Liver (tissue), 9 donors: ENCODE results near the gene STYX. TPM values are rescaled to one million over a fixed set of nuclear protein-coding genes. Genes with fewer than 3 reads are reported as not detected.
A peak's percentile ranks its signal among the peaks of the same experiment; 100 is the strongest.

Experiments used
- DNase-seq: peaks from one replicate; pipeline ENCODE4 v3.0.0-alpha.2; 2017; ENCODE audit warnings: low spot score
- H3K27ac ChIP-seq, 2 donors: one replicate each; pipeline ENCODE4 v1.7.0; 2013; ENCODE audit warnings: inconsistent platforms in 2 of 2, low read length in 2 of 2, control low read depth in 1 of 2, low read depth in 1 of 2, mild to moderate bottlenecking in 1 of 2
- H3K27me3 ChIP-seq, 4 donors: one replicate each; pipeline versions ENCODE4 v1.6.1 to v1.7.0; 2013; ENCODE audit warnings: low read length in 3 of 4, inconsistent platforms in 1 of 4, mild to moderate bottlenecking in 1 of 4, moderate library complexity in 1 of 4; ENCODE audit not compliant: control insufficient read depth in 4 of 4, insufficient read depth in 4 of 4
- H3K36me3 ChIP-seq, 4 donors: one replicate each; pipeline versions ENCODE4 v1.6.1 to v1.7.0; 2013; ENCODE audit warnings: low read length in 3 of 4, mild to moderate bottlenecking in 3 of 4, low read depth in 1 of 4, moderate library complexity in 1 of 4; ENCODE audit not compliant: control insufficient read depth in 4 of 4, insufficient read depth in 3 of 4
- H3K4me1 ChIP-seq, 4 donors: one replicate each; pipeline versions ENCODE4 v1.6.1 to v1.7.0; 2013; ENCODE audit warnings: low read length in 3 of 4, mild to moderate bottlenecking in 3 of 4, moderate library complexity in 1 of 4; ENCODE audit not compliant: control insufficient read depth in 4 of 4, insufficient read depth in 4 of 4
- H3K4me3 ChIP-seq, 3 donors: one replicate each; pipeline versions ENCODE4 v1.6.1 to v1.7.0; 2013; ENCODE audit warnings: low read length in 3 of 3, control low read depth in 1 of 3, low read depth in 1 of 3, mild to moderate bottlenecking in 1 of 3
- H3K9ac ChIP-seq, 2 donors: one replicate each; pipeline ENCODE4 v1.7.0; 2013; ENCODE audit warnings: low read length in 2 of 2, mild to moderate bottlenecking in 2 of 2, moderate library complexity in 2 of 2, control low read depth in 1 of 2, low read depth in 1 of 2
- H3K9me3 ChIP-seq, 4 donors: one replicate each; pipeline versions ENCODE4 v1.6.1 to v1.7.0; 2013; ENCODE audit warnings: low read length in 3 of 4; ENCODE audit not compliant: control insufficient read depth in 4 of 4
- FOXA1 ChIP-seq: IDR thresholded peaks from 2 replicates; pipeline ENCODE4 v1.6.1; 2016; ENCODE audit warnings: antibody characterized with exemption
- FOXA2 ChIP-seq: IDR thresholded peaks from 2 replicates; pipeline ENCODE4 v1.6.1; 2016; ENCODE audit warnings: antibody characterized with exemption
- GABPA ChIP-seq, 2 donors: IDR thresholded peaks in 1 of 2; conservative IDR thresholded peaks in 1 of 2; 2 replicates each; pipeline ENCODE4 v1.6.1; 2016; ENCODE audit warnings: antibody characterized with exemption in 2 of 2, mild to moderate bottlenecking in 1 of 2, moderate library complexity in 1 of 2
- HNF4A ChIP-seq, 2 donors: conservative IDR thresholded peaks; 2 replicates each; pipeline ENCODE4 v1.6.1; 2016; ENCODE audit warnings: antibody characterized with exemption in 2 of 2, mild to moderate bottlenecking in 2 of 2
- JUND ChIP-seq, 2 donors: IDR thresholded peaks; 2 replicates each; pipeline ENCODE4 v1.6.1; 2016; ENCODE audit warnings: antibody characterized with exemption in 2 of 2
- NR2F2 ChIP-seq: IDR thresholded peaks from 2 replicates; pipeline ENCODE4 v1.6.1; 2016; ENCODE audit warnings: antibody characterized with exemption
- RXRA ChIP-seq, 2 donors: IDR thresholded peaks; 2 replicates each; pipeline ENCODE4 v1.6.1; 2017 to 2018; ENCODE audit warnings: antibody characterized with exemption in 2 of 2, mild to moderate bottlenecking in 1 of 2
- SP1 ChIP-seq: IDR thresholded peaks from 2 replicates; pipeline ENCODE4 v1.6.1; 2018; ENCODE audit warnings: antibody characterized with exemption, mild to moderate bottlenecking
- TAF1 ChIP-seq: conservative IDR thresholded peaks from 2 replicates; pipeline ENCODE4 v1.6.1; 2016; ENCODE audit warnings: antibody characterized with exemption, mild to moderate bottlenecking
- WGBS: extraction: QIAGEN DNeasy Blood & Tissue Kit; methylation state at CpG from one replicate; pipeline ENCODE4 v1.1.7; 2013; 5-methylcytosine and 5-hydroxymethylcytosine counted together
- polyA plus RNA-seq, 2 donors: library from polyadenylated mRNA; stranded (reverse) in 1 of 2; unstranded in 1 of 2; fragments of 200-250 nt in 1 of 2; fragments of >200 nt in 1 of 2; fragmentation: Nextera tagmentation in 1 of 2; extraction: Ambion mirVana in 1 of 2; gene quantifications; one replicate each; pipeline versions ENCODE4 v1.2.1 to v1.2.3, GENCODE V29; 2013 to 2015
- total RNA-seq, 2 donors: library from RNA; depleted of rRNA; stranded (reverse); fragments of >200 nt; gene quantifications; one replicate each; pipeline ENCODE4 v1.2.3, GENCODE V29; 2014
- TF ChIP-seq, protein P1 (sequence below): fragments of 150-350 bp; IDR thresholded peaks from 2 replicates; pipeline ENCODE4 v1.5.1; 2017; ENCODE audit warnings: improper control_type of control experiment, low read depth, low read length; ENCODE audit not compliant: missing input control
- TF ChIP-seq, protein P2 (sequence below): IDR thresholded peaks from 2 replicates; pipeline ENCODE4 v1.6.1; 2016; ENCODE audit warnings: antibody characterized with exemption
- TF ChIP-seq, protein P3 (sequence below): IDR thresholded peaks from 2 replicates; pipeline ENCODE4 v1.6.1; 2016; ENCODE audit warnings: antibody characterized with exemption
- TF ChIP-seq, protein P4 (sequence below): IDR thresholded peaks from 2 replicates; pipeline ENCODE4 v1.6.1; 2016; ENCODE audit warnings: antibody characterized with exemption
- donor health status: healthy.
- donor health status: healthy.
- donor health status: healthy.
- donor health status: healthy.
- donor health status: healthy.

The STYX gene
- total and polyA plus RNA-seq, 4 donors, result 5.9 to 21.2 (median 17.3) TPM

DNA sequence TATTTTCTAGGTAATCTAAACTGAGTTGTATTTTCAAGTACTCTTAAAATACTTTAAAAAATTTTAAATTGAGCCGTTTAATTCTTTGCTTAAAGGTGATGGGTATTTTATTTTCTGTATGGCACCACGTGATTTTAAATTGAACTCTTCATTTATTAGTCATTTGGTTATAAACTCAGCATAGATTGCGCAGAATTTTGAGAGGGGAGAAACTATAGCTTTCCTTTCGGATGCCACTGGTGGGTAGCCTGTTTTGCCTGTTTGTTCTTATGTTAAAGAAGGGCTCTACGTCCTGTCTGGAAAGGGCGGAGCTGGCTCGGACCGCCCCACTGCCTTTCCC is 411 bp upstream of the STYX start:
- Histone ChIP-seq H3K9me3 (no peaks in the 10 kb centered on the region), H3K27me3 (no peaks in the 10 kb centered on the region), H3K36me3 (peaks cover 6 to 20% (median 8%) of the 10 kb centered on the region in 4 donors), H3K4me3 (peak overlapping the region; percentile 28 to 49 (median 38)), H3K9ac (peak overlapping the region in 1 of 2 donors; percentile 52), H3K4me1 (peaks cover 9 to 32% (median 13%) of the 10 kb centered on the region in 4 donors), H3K27ac (peak overlapping the region; percentile 38 to 63)
- no peak for DNase-seq
- WGBS, result under 1% methylated on average over 8 of the region's 8 CpGs
- TF ChIP-seq, protein P1, sequence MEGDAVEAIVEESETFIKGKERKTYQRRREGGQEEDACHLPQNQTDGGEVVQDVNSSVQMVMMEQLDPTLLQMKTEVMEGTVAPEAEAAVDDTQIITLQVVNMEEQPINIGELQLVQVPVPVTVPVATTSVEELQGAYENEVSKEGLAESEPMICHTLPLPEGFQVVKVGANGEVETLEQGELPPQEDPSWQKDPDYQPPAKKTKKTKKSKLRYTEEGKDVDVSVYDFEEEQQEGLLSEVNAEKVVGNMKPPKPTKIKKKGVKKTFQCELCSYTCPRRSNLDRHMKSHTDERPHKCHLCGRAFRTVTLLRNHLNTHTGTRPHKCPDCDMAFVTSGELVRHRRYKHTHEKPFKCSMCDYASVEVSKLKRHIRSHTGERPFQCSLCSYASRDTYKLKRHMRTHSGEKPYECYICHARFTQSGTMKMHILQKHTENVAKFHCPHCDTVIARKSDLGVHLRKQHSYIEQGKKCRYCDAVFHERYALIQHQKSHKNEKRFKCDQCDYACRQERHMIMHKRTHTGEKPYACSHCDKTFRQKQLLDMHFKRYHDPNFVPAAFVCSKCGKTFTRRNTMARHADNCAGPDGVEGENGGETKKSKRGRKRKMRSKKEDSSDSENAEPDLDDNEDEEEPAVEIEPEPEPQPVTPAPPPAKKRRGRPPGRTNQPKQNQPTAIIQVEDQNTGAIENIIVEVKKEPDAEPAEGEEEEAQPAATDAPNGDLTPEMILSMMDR, result no peak
- TF ChIP-seq RXRA (IDR thresholded peaks at IDR 0.05) (peak in 1 of 2 donors; percentile 9), NR2F2 (peak; percentile 12)

DNA sequence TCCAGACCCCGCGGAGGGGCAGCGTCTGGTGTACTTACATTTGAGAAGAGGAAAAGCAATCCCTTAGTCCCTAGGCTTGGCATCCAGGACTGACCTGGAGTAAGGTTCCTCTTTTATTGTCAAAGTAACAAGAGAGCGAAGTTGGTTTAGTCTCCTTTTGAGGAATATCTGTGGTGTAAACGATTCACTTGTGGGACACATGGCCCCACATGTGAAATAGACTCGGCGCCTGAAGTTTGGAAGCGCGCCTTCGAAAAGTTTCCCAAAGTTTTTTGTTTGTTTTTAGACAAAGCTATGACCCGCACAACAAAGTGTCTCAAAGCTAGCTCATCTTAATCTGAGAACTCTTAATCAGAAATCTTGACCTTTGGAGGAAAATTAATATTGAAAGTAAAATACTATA is 744 bp downstream of the STYX start:
- H3K36me3 ChIP-seq, result peaks cover 4 to 15% (median 7%) of the 10 kb centered on the region in 4 donors
- H3K27me3 ChIP-seq, result no peaks in the 10 kb centered on the region
- peak overlapping the region; percentile 91 to 93 for H3K27ac ChIP-seq
- H3K4me1 ChIP-seq, result peaks cover 5 to 30% (median 11%) of the 10 kb centered on the region in 4 donors
- no peak for DNase-seq
- peak overlapping the region; percentile 90 to 93 for H3K9ac ChIP-seq
- TF ChIP-seq, protein P2, sequence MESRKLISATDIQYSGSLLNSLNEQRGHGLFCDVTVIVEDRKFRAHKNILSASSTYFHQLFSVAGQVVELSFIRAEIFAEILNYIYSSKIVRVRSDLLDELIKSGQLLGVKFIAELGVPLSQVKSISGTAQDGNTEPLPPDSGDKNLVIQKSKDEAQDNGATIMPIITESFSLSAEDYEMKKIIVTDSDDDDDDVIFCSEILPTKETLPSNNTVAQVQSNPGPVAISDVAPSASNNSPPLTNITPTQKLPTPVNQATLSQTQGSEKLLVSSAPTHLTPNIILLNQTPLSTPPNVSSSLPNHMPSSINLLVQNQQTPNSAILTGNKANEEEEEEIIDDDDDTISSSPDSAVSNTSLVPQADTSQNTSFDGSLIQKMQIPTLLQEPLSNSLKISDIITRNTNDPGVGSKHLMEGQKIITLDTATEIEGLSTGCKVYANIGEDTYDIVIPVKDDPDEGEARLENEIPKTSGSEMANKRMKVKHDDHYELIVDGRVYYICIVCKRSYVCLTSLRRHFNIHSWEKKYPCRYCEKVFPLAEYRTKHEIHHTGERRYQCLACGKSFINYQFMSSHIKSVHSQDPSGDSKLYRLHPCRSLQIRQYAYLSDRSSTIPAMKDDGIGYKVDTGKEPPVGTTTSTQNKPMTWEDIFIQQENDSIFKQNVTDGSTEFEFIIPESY, result no peak
- TF ChIP-seq HNF4A (conservative IDR thresholded peaks at IDR 0.05), result no peak
- TF ChIP-seq SP1, result no peak
- no peak for TF ChIP-seq FOXA2
- no peak for TF ChIP-seq TAF1
- no peak for TF ChIP-seq GABPA (IDR thresholded peaks at IDR 0.05 in 1 of 2, conservative IDR thresholded peaks at IDR 0.05 in 1 of 2)
- no peak for TF ChIP-seq JUND (IDR thresholded peaks at IDR 0.05)
- TF ChIP-seq RXRA (IDR thresholded peaks at IDR 0.05), result no peak
- TF ChIP-seq FOXA1, result no peak
- TF ChIP-seq, protein P1, result no peak
- TF ChIP-seq, protein P3, sequence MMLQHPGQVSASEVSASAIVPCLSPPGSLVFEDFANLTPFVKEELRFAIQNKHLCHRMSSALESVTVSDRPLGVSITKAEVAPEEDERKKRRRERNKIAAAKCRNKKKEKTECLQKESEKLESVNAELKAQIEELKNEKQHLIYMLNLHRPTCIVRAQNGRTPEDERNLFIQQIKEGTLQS, result no peak
- TF ChIP-seq, protein P4, sequence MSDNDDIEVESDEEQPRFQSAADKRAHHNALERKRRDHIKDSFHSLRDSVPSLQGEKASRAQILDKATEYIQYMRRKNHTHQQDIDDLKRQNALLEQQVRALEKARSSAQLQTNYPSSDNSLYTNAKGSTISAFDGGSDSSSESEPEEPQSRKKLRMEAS, result no peak
- WGBS, result 1% methylated on average over 11 of the region's 11 CpGs
- H3K9me3 ChIP-seq, result no peaks in the 10 kb centered on the region
- H3K4me3 ChIP-seq, result peak overlapping the region; percentile 91 to 98 (median 98)
